BE2C (cell line): ENCODE measurements around the gene POC1B.

Experiments used
- DNase-seq: peaks from one replicate; pipeline ENCODE4 v3.0.0-alpha.2; 2020
- H3K27me3 ChIP-seq: fragments of 250-450 bp; sonication (Bioruptor Pico); 2 replicates; pipeline ENCODE4 v1.5.1; 2020; ENCODE audit warnings: mild to moderate bottlenecking
- H3K36me3 ChIP-seq: fragments of 250-450 bp; sonication (Bioruptor Pico); 2 replicates; pipeline ENCODE4 v1.5.1; 2020; ENCODE audit warnings: mild to moderate bottlenecking
- H3K4me1 ChIP-seq: fragments of 250-450 bp; sonication (Bioruptor Pico); 2 replicates; pipeline ENCODE4 v1.5.1; 2020
- H3K4me3 ChIP-seq: 2 replicates; pipeline ENCODE4 v1.5.1; 2011; ENCODE audit warnings: low read depth, low read length
- H3K9me3 ChIP-seq: fragments of 250-450 bp; sonication (Bioruptor Pico); 2 replicates; pipeline ENCODE4 v1.5.1; 2020
- TF ChIP-seq, protein P1 (sequence below): IDR thresholded peaks from 2 replicates; pipeline ENCODE4 v1.5.1; 2012; ENCODE audit warnings: mild to moderate bottlenecking, low read depth, low read length

POC1B gene

DNA sequence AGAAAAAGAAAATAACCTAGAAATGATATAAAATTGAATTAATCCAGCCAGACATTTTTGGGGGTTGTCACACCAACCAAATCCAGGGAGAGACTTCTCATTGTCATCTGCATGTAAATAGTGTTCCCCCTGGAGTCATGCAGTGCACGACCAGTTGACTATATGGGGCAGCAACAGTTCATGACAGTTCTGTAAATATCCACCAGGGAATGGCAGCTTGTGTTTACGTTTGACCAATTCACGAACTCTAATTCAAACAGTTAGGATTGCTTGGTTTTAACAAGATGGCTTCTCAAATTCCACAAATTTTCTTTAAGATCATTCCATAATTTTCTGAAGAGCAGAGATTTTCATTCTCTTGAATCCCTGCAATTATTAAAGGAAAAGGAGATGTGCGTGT, 130.1 kb downstream of the POC1B start:
- Histone ChIP-seq H3K9me3 (no peaks in the 10 kb centered on the region), H3K27me3 (no peaks in the 10 kb centered on the region), H3K4me3 (no peak overlapping the region), H3K36me3 (no peaks in the 10 kb centered on the region), H3K4me1 (peaks cover 2% of the 10 kb centered on the region)
- TF ChIP-seq, protein P1, sequence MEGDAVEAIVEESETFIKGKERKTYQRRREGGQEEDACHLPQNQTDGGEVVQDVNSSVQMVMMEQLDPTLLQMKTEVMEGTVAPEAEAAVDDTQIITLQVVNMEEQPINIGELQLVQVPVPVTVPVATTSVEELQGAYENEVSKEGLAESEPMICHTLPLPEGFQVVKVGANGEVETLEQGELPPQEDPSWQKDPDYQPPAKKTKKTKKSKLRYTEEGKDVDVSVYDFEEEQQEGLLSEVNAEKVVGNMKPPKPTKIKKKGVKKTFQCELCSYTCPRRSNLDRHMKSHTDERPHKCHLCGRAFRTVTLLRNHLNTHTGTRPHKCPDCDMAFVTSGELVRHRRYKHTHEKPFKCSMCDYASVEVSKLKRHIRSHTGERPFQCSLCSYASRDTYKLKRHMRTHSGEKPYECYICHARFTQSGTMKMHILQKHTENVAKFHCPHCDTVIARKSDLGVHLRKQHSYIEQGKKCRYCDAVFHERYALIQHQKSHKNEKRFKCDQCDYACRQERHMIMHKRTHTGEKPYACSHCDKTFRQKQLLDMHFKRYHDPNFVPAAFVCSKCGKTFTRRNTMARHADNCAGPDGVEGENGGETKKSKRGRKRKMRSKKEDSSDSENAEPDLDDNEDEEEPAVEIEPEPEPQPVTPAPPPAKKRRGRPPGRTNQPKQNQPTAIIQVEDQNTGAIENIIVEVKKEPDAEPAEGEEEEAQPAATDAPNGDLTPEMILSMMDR, result no peak
- no peak for DNase-seq

GRCh38 chr12:89393551-89394121, 132.2 kb downstream of the POC1B start:
- Histone ChIP-seq H3K27me3 (no peaks in the 10 kb centered on the region), H3K9me3 (no peaks in the 10 kb centered on the region), H3K36me3 (no peaks in the 10 kb centered on the region), H3K4me1 (peaks cover 8% of the 10 kb centered on the region), H3K4me3 (no peak overlapping the region)
- no peak for DNase-seq
- TF ChIP-seq, protein P1, result no peak

DNA sequence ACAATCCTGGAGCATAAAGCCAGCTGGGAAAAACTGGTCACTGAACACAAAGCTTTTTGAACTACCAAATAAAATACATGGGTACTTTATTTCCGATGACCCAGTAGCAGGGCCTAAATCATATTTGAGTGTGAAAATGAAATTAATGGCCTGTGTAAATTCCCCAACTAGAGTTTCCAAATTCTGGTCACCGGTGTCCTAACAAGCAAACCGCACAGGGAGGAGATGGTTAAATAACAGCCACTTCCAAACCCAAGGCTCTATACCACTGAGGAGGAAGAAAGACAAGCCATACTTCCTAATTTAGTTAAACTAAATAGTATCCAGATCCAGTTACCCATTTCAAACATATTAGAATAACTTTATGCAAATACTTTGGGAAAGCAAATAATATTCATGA, 133.5 kb downstream of the POC1B start:
- Histone ChIP-seq H3K4me1 (peaks cover 8% of the 10 kb centered on the region), H3K4me3 (no peak overlapping the region), H3K36me3 (no peaks in the 10 kb centered on the region), H3K27me3 (no peaks in the 10 kb centered on the region), H3K9me3 (no peaks in the 10 kb centered on the region)
- TF ChIP-seq, protein P1, result no peak
- DNase-seq, result no peak

GRCh38 chr12:89391726-89392336, 134.0 kb downstream of the POC1B start:
- Histone ChIP-seq H3K36me3 (no peaks in the 10 kb centered on the region), H3K4me1 (peaks cover 8% of the 10 kb centered on the region), H3K27me3 (no peaks in the 10 kb centered on the region), H3K9me3 (no peaks in the 10 kb centered on the region), H3K4me3 (no peak overlapping the region)
- no peak for DNase-seq
- TF ChIP-seq, protein P1, result no peak

DNA sequence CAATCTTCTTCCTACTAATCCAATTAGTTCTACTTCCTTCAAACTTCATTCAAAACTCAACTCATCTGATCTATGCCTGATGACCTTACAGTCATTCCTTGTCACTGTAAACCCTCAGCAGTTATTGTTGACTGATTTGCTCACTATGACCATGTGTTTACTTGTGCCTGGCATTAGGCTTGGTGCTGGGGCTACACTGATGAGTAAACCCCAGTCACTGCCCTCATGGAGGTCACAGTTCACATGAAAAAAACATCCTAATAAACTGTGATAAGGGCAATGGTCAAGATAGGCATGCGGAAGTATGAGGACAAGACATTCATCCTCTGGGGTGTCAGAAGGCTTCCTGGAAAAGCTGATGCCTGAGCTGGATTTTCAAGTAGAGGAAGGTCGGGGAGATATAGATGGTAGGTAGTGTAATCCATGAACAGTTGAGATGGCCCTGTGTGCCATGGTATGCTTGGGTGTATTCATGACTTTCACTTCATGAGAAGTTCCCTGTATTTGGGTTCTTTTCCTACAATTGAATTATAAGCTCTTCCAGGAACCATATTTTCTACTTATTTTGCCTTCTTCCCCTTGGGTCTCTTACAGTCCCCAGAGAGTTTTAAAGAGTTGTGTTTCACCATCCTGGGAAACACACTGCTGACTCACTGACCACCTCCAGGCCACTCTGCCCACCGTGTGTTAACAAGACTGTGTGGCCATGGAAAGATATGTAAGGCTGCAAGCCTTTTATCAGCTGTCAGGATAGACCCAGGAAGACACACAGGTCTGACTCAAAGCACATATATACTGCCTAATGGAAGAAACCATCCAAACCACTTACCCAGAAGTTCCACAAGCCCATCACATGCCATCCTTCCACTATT, 134.8 kb downstream of the POC1B start:
- no peaks in the 10 kb centered on the region for H3K9me3 ChIP-seq
- TF ChIP-seq, protein P1, result no peak
- H3K36me3 ChIP-seq, result no peaks in the 10 kb centered on the region
- no peak overlapping the region for H3K4me3 ChIP-seq
- peaks cover 8% of the 10 kb centered on the region for H3K4me1 ChIP-seq
- H3K27me3 ChIP-seq, result no peaks in the 10 kb centered on the region
- DNase-seq, result no peak
